Skin epidermis (tissue), 12 donors: ENCODE measurements around the gene SLCO2B1.

Experiments used
- H3K27ac ChIP-seq, 21 experiments: fragments of 200-600 bp; sonication (generic) in 11 of 21; one replicate each; pipeline ENCODE4 v1.5.0; 2020; ENCODE audit warnings: mild to moderate bottlenecking in 3 of 21, inconsistent platforms in 2 of 21, moderate library complexity in 2 of 21
- H3K4me3 ChIP-seq, 7 experiments: fragments of 200-600 bp; sonication (generic) in 2 of 7; one replicate each; pipeline ENCODE4 v1.5.0; 2020; ENCODE audit warnings: inconsistent platforms in 2 of 7, mild to moderate bottlenecking in 2 of 7, moderate library complexity in 1 of 7

The SLCO2B1 gene

GRCh38 chr11:75203641-75204011 is 52.7 kb downstream of the SLCO2B1 start:
- Histone ChIP-seq H3K4me3 (no peak overlapping the region), H3K27ac (no peak overlapping the region)

GRCh38 chr11:75204012-75204674 is 53.2 kb downstream of the SLCO2B1 start:
- no peak overlapping the region for H3K4me3 ChIP-seq
- no peak overlapping the region for H3K27ac ChIP-seq

DNA sequence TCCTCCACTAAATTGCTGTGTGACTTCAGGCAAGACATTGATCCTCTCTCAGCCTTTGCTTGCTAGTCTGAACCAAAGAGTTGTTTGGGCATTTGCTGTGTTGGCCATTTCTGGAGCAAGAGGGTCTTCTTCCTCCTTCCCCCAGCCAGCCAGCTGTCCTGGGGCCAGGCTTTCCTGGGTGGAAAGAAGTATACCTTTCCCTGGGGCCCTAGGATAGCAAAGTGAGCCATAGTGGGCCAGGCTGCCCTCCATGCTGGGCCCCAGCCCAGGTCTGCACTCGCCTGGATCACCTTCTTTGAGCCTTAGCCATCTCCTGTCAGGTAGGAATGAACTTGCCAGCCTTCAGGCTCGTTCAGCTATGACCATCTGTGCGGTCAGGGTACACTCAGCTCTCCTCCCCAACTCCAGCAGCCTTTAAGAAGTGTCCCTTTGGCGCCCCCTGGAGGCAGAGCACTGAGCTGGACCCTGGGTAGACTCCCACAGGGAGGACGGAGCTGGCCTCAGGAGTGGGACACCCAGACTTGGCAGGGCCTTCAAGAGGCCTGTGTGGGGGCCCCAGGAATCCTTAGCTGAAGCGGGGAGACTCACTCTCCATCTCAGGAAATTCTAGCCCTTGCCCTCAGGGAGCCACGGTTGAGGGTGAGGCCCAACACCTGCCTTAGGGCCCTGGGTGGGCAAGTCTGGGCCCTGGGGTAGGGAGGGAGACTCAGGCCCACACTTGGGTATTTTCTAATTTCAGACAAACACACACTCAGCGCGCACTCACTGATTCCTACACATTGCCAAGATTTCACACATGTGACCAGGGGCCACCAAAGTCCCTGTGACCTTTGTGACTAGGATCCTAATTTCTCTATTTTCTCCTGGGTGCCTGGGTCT is 54.0 kb downstream of the SLCO2B1 start:
- Histone ChIP-seq H3K4me3 (no peak overlapping the region), H3K27ac (no peak overlapping the region)

DNA sequence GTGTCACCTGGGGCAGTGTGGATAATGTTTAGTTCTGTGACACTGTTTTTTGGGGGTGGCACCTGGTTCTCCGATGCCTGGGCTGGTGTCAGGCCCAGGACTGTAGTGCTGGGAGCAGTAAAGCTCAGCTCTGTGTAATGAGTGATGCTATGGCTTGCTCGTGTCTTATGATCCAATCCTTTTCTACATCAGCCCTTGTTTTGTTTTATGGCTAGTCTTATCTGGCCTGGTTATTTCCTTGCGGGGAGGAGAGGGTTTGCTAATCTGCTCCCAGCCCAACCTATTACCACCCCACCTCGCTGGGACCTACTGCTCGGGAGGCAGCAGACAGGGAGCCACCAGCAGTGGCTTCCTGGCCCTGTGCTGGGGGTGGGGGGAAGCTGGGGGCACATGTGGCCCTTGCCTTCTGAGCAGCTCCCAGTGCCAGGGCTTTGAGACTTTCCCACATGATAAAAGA is 54.7 kb downstream of the SLCO2B1 start:
- Histone ChIP-seq H3K4me3 (no peak overlapping the region), H3K27ac (no peak overlapping the region)

DNA sequence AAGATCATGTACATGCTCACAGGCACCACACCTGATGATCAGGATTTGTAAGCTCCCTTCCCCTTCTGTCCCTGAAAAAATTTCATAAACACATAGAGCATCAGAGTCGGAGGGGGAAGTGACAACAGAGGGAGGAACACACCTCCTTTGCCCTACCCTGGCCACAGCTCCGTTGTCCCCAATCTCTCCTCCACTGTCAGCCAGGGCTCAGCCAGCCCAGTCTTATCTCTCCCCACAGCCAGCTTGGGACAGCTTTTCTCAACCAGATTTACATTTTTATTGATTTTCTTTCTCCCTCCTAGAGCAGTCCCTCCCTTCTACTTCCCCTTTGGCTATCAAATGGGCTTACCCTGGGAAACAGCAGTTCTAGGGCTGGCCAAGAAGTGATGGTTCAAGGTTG is 57.5 kb downstream of the SLCO2B1 start:
- Histone ChIP-seq H3K27ac (no peak overlapping the region), H3K4me3 (no peak overlapping the region)

GRCh38 chr11:75212411-75212810 is 61.5 kb downstream of the SLCO2B1 start:
- H3K27ac ChIP-seq = no peak overlapping the region

GRCh38 chr11:75214411-75214821 is 63.5 kb downstream of the SLCO2B1 start:
- H3K27ac ChIP-seq = no peak overlapping the region
- no peak overlapping the region for H3K4me3 ChIP-seq

More at GRCh38 chr11:75212411-75212810, 61.5 kb downstream of the SLCO2B1 start:
- H3K4me3 ChIP-seq = no peak overlapping the region

GRCh38 chr11:75214843-75215242 is 63.9 kb downstream of the SLCO2B1 start:
- Histone ChIP-seq H3K4me3 (no peak overlapping the region), H3K27ac (no peak overlapping the region)

GRCh38 chr11:75219869-75220268 is 69.0 kb downstream of the SLCO2B1 start:
- no peak overlapping the region for H3K4me3 ChIP-seq
- H3K27ac ChIP-seq = no peak overlapping the region

DNA sequence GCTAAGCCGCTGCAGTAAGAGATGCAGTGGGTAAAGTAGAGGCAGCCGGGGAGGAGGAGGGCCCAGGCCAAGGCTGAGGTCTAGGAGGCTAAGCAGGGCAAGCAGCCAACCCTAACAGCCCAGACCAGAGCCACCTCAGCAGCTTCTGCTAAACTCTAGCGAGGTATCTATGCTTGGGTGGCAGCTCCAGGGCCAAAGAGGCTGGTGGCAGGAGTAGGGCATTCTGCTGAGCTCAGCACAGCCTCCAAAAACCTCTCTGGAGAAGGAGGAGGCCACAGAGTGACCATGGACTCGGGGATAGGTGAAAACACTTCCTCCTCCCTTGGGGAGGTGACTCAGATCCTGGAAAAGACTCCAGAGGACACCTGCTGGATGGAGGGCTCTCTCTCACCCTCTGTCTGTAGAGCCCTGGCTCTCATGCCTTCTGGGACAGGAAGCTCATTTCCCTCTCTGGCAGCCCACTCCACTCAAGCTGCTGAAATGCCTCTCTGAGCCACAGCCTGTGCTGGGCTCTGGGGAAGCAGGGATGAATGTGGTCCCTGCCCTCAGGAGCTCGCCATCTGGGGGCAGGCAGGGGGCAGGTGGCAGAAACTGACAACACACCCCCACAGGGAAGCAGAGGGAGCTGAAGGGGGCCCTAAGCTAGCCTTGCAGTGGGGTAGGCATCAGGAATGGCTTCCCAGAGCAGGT is 73.2 kb downstream of the SLCO2B1 start:
- H3K27ac ChIP-seq = no peak overlapping the region
- no peak overlapping the region for H3K4me3 ChIP-seq

DNA sequence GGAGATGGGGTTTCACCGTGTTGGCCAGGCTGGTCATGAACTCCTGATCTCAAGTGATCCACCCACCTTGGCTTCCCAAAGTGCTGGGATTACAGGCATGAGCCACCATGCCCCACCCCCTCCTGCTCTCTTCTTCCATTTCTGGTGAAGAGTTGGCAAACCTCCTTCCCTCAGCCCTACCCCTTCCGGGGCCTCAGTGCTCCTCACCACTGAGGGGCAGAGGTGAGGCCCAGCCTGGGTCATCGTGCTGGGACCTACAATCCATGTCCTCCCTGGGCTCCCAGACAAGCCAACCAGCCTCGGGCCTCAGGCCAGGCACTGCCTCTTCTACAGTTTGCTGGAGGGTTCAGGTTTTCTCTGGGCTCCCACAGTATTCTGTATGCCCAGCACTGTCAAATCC is 74.9 kb downstream of the SLCO2B1 start:
- H3K4me3 ChIP-seq = no peak overlapping the region
- no peak overlapping the region for H3K27ac ChIP-seq

DNA sequence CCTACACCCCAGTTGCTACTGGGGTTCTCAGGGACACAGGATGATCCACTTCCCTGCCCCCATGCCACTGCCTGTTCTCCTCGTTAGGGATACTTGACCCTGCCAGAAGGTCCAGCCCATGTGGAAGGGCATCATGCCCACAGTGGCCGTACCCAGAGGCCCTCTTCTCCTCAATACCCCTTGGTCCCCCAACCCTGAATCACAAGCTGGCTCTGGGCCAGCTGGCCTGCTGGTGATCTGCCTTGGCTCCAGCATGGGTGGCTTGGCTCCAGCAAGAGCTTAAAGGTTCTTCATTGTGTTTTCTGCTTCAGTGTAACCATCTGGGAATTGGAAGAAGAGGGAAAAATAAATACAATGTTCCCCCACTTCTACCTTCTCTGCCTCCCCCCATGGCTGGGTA is 78.6 kb downstream of the SLCO2B1 start:
- H3K27ac ChIP-seq = no peak overlapping the region

GRCh38 chr11:75230621-75231020 is 79.7 kb downstream of the SLCO2B1 start:
- Histone ChIP-seq H3K27ac (no peak overlapping the region), H3K4me3 (no peak overlapping the region)

More for the DNA sequence above, 78.6 kb downstream of the SLCO2B1 start:
- H3K4me3 ChIP-seq = no peak overlapping the region

DNA sequence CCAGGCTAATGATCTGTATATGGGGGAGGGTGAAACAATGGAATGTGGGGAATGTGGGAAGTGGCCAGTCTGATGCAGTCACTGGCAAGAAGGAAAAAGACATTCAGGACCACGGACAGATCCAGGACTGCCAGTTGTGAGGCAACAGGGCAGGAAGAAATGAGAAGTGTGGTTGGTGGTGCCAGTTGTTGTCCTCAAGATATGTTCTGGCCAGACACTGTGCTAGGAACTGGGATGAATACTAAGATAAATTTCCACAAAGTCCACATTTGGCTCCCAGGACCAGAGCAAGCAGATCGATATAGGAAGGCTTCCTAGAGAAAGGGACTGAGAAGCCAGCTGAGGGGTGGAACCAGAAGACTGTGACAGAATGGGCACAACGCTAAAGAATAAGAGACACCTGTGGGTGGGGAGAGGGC is 82.9 kb downstream of the SLCO2B1 start:
- Histone ChIP-seq H3K4me3 (no peak overlapping the region), H3K27ac (no peak overlapping the region)

- H3K27ac ChIP-seq = no peak overlapping the region
- H3K4me3 ChIP-seq = no peak overlapping the region
These were observed 85.2 kb downstream of the SLCO2B1 start for GRCh38 chr11:75236062-75236461.

GRCh38 chr11:75237050-75237449 is 86.1 kb downstream of the SLCO2B1 start:
- Histone ChIP-seq H3K27ac (no peak overlapping the region), H3K4me3 (no peak overlapping the region)

DNA sequence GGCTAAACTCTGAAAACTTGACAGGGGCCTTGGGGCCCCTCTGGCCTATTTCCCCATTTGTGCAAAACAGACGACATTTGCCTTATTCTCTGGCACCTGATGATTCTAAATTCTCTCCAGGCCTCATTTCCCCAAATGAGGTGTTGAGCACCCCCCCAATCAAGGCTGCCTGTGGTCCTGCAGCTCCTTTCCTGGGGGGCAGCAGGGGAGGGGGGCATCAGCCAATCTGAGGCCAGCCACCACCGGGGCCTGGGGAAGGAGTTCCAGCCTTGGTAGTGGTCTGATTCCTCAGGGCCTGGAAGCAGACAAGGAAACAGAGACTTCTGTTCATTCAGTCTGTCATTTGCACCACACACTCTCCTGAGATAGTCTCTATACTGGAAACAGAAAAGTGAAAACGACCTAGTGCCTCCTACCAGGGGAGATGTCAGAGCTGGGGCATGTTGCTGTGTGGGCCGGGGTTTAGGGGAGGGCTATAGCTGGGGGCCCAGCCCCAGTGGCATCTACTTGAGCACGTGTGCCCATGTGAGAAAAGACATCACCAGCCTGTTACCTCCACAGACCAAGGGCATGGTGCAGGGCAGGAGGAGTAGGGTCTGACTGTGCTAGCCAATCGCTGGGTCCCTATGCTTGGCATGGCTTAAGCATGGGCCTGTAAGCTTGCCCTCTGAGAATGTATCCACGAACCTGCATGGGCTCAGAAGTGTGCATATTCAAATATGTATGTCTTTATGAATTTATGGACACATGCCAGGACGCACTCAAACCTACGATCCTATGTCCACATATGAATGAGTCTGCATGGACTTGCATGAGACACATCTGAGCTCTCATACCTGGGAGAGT is 87.9 kb downstream of the SLCO2B1 start:
- H3K27ac ChIP-seq = no peak overlapping the region
- H3K4me3 ChIP-seq = no peak overlapping the region

GRCh38 chr11:75239531-75240290 is 88.8 kb downstream of the SLCO2B1 start:
- H3K4me3 ChIP-seq = no peak overlapping the region

More at GRCh38 chr11:75239531-75240290, 88.8 kb downstream of the SLCO2B1 start:
- no peak overlapping the region for H3K27ac ChIP-seq
